Left forelimb (tissue), 1 donor: ENCODE data around the gene CDCA5.

Experiments used
- DNase-seq: peaks from one replicate; pipeline ENCODE4 v3.0.0-alpha.2; 2018; ENCODE audit warnings: low spot score

CDCA5 gene

DNA sequence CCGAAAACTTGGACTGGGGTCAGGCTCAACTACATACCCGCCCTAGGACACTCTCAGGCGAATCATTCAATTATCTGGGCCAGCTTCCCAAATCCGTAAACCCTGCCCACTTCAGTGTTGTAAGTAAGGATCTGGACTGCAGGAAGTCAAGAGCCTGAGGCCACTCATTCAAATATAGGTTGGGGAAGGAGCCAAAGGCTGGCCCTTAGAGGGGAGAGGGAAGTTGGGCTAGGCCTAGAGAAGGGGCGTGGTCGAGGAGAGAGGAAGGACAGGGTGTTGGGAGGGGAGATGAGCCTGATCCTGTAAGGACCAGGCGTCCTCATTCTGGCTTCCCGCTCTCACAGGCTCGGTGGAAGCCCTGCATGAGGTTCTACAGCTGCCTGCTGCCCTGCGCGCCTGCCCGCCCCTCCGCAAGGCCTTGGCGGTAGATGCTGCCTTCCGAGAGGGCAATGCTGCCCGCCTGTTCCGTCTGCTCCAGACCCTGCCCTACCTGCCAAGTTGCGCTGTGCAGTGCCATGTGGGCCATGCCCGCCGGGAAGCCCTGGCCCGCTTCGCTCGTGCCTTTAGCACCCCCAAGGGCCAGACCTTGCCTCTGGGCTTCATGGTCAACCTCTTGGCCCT lies 39.8 kb downstream of the CDCA5 start:
- no peak for DNase-seq

DNA sequence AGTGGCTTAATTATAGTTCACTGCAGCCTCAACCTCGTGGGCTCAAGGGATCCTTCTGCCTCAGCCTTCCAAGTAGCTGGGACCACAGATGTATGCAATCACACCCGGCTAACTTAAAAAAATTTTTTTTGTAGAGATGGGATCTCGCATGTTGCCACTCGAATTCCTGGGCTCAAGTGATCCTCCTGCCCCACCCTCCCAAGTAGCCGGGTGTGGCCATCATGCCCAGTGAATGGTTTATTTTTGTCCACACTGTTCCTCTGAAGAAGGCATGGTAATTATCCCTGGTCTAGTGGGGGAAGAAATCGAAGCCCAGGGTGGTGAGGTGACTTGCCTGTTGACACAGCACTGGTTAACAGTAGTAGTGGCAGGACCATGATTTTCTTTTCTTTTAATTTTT lies 40.9 kb downstream of the CDCA5 start:
- DNase-seq, result no peak

DNA sequence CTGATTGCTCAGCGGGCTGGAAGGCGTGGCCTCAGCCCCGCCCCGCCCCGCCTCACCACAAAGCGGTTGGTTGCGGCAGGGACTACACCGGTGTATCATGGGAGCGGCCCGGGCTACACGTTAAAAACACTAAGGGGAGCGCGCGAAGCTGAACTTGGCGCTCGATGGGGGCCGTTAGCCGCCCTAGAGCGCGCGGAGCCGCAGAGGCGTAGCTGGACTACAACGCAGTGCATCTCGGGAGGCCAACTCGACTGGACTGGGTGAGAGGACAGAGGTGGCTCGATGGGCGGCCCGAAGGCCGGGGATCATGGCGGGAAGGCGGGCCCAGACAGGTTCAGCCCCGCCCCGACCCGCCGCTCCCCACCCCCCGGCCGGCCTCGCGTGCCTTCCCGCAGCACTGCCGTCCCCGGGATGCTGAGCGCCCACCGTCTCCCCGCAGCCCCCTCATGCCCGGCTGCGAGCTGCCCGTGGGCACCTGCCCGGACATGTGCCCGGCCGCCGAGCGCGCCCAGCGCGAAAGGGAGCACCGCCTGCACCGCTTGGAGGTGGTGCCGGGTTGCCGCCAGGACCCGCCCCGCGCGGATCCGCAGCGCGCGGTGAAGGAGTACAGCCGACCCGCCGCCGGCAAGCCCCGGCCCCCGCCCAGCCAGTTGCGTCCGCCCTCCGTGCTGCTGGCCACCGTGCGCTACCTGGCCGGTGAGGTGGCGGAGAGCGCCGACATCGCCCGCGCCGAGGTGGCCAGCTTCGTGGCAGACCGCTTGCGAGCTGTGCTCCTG lies 42.8 kb downstream of the CDCA5 start, which contains the start of gene SAC3D1:
TSS of gene SAC3D1 (plus strand) at position 364 of the 776 bp plus-strand sequence. CDS start at position 447, 83 bp downstream.
- peak; percentile 93 for DNase-seq

DNA sequence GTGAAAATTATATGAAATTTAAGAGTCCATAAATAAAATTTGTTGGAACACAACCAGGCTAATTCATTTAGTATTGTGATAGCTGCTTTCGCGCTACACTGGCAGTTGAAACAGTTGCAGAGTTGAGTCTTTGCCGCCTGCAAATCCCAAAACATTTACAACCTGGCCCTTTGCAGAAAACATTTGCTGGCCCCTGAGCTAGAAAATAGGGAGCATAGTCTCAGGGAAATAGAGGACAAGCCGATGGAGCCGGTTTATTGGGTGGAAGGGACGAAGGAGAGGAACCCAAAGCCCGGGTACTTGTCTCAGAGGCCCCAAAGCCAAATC lies 43.4 kb downstream of the CDCA5 start:
- no peak for DNase-seq

DNA sequence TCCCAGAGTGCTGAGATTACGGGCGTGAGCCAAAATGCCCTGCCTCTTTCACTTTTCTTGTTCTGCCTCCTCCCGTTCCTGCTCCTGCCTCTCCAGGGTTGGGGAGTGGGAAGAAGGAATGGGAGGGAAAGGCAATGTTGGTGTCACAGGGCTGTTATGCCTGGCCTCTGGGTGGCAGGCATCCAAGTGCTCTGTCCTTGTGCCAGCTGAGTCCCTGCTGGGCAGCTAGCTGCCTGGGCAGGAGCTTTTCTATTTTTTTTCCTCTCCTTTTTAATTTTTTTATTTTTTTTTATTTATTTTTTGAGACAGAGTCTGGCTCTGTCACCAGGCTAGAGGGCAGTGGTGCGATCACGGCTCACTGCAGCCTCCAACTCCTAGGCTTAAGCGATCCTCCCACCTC lies 46.9 kb downstream of the CDCA5 start:
- no peak for DNase-seq

DNA sequence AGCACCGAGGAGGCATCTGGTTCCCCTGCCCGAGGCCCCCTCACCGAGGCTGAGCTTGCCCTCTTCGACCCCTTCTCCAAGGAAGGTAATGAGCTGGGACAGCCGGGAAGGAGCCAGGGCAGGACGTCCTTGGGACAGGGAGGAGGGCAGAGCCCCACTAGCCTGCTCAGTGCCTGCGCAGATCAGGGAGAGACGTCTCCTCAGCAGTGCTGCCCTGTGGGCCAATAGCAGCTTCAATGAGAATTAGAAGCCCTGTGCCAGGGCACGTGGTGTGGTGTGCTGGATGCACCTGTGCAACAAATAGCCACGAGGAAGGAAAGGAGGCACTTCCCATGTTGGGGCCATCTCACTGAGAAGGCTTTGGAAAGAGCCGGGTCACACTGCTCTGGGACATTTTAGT lies 48.3 kb downstream of the CDCA5 start:
- DNase-seq, result no peak

DNA sequence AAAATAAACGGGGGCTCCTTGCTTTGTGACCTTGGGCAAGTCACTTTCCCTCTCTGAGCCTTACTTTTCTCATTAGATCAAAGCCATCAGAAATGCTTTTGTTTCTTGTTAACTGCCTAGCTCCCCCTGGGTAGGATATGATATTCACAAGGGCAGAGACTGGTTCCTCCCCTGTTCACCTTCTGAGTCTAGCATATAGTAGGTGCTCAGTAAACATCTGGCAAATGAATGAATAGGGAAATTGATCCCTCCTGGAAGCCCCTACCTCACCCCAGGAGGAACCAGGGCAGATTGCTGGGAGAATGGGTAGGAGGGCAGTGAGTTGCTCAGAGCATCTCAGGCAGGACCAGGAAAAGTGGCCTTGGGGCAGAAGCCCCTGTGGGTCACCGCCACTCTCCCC lies 49.4 kb downstream of the CDCA5 start:
- DNase-seq, result no peak

DNA sequence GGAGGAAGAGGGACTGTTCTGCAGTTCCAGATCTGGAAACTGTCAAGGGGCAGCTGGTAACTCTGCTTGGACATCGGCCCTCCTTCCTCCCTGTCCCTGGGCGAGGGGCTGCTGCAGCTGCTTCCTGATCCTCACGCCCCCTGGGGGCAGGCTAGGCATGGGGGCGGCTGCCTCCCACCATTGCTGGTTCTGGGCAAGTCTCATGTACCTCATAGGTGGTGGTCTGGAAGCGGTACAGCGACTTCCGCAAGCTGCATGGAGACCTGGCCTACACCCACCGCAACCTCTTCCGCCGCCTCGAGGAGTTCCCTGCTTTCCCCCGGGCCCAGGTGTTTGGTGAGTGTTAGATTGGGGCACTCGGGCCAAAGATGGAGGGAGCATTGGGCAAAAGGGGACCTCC lies 51.6 kb downstream of the CDCA5 start:
- no peak for DNase-seq
